Aorta (tissue), 5 donors: ENCODE data around the gene RND1. TPM values are rescaled to one million over a fixed set of nuclear protein-coding genes. Genes with fewer than 3 reads are reported as not detected.

Experiments
- ATAC-seq: fragments of 200-7000 bp; cut with Tn5 transposase; one replicate; pipeline ENCODE4 v1.9.1; 2022; ENCODE audit warnings: moderate library complexity; ENCODE audit not compliant: low FRiP score
- DNase-seq, 2 donors: peaks; one replicate each; pipeline ENCODE4 v3.0.0-alpha.2; 2020
- H3K27ac ChIP-seq, 2 donors: one replicate each; pipeline ENCODE4 v1.5.1; 2013; ENCODE audit warnings: low read length in 2 of 2, mild to moderate bottlenecking in 2 of 2, moderate library complexity in 2 of 2, control low read depth in 1 of 2, inconsistent platforms in 1 of 2, low read depth in 1 of 2
- H3K27me3 ChIP-seq, 2 donors: one replicate each; pipeline ENCODE4 v1.6.1; 2013; ENCODE audit warnings: control low read depth in 1 of 2, low read length in 1 of 2, mild to moderate bottlenecking in 1 of 2, moderate library complexity in 1 of 2; ENCODE audit not compliant: insufficient read depth in 2 of 2, control insufficient read depth in 1 of 2
- H3K36me3 ChIP-seq, 2 donors: one replicate each; pipeline ENCODE4 v1.6.1; 2013; ENCODE audit warnings: control low read depth in 1 of 2, low read length in 1 of 2, mild to moderate bottlenecking in 1 of 2; ENCODE audit not compliant: insufficient read depth in 2 of 2, control insufficient read depth in 1 of 2
- H3K4me1 ChIP-seq, 2 donors: one replicate each; pipeline ENCODE4 v1.6.1; 2013; ENCODE audit warnings: low read length in 2 of 2, control low read depth in 1 of 2, mild to moderate bottlenecking in 1 of 2, moderate library complexity in 1 of 2; ENCODE audit not compliant: insufficient read depth in 2 of 2, control insufficient read depth in 1 of 2
- H3K4me3 ChIP-seq, 2 donors: one replicate each; pipeline ENCODE4 v1.5.1; 2013; ENCODE audit warnings: low read length in 2 of 2, control low read depth in 1 of 2, mild to moderate bottlenecking in 1 of 2
- H3K9me3 ChIP-seq: one replicate; pipeline ENCODE4 v1.6.1; 2013; ENCODE audit warnings: mild to moderate bottlenecking, low read length; ENCODE audit not compliant: control insufficient read depth
- WGBS, 2 donors: extraction: QIAGEN DNeasy Blood & Tissue Kit; methylation state at CpG; one replicate each; pipeline ENCODE4 v1.1.7; 2013; 5-methylcytosine and 5-hydroxymethylcytosine counted together
- intact Hi-C, 2 donors: fragments of 100-400 bp; cut with DNase I; formaldehyde crosslinking; loops; one replicate each; pipeline versions ENCODE4 v1.14.2 to v1.15.0; 2022
- polyA plus RNA-seq, 2 donors: library from polyadenylated mRNA; stranded (reverse); fragments of 200-250 nt; gene quantifications; one replicate each; pipeline ENCODE4 v1.2.3, GENCODE V29; 2013
- total RNA-seq, 2 donors: library from RNA; stranded (reverse); fragmentation: NEBNext Ultra II Directional; extraction: Animal tissue kit (Norgen Biotek cat#: 25700); gene quantifications; one replicate each; pipeline ENCODE4 v1.2.1, GENCODE V29; 2021
- donor health status: healthy with polysubstance abuse.
- donor health status: Bipolar disorder and iron deficiency.
- donor health status: DM: no; HTN: no; CAD: no.
- donor health status: DM: no; HTN: no; CAD: no.
- donor health status: DM: yes; HTN: yes; CAD: no.

The RND1 gene
- total and polyA plus RNA-seq, 4 donors, result 0.56 to 3.7 (median 2.3) TPM

DNA sequence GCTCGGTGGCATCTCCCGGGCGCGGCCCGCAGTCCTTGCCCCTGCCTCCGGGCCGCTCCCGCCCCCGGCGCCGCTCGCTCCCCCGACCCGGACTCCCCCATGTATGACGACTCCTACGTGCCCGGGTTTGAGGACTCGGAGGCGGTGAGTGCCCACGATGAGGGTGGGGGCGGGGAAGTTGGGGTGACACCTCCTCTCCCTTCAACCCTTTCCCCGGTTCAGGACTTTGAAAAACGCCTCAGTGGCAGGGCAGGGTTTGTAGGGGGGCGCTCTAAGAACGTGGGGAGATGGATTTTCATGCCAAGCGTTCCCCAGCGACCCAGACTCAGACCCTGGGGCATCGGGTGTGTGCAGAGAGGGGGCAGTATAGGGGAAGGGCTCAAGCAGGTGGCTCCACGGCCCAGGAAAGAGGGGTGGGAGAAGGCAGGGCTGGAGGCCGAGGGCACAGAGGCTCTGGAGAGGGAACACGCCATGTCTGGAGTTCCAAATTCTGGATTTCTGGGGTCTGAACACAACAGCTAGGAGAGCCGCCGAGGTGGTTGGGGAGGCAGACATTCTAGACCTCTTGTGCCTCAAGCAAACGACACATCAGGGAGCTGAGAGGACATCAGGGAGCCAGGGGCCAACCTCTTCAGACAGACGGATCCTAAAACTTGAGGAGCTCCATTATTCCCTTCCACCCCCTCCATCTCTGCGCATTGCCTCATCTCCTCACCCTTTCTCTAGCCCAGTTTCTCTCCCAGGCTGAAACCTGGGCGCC is 46.7 kb downstream of the RND1 start:
- ATAC-seq (no peak), DNase-seq (peak in 1 of 2 donors; percentile 83)
- WGBS, 2 donors, result 16 to 18% methylated on average over 36 to 37 of the region's 37 CpGs
- intact Hi-C loops, result no loop called here
- Histone ChIP-seq H3K27me3 (no peaks in the 10 kb centered on the region), H3K4me1 (no peaks in the 10 kb centered on the region), H3K36me3 (no peaks in the 10 kb centered on the region), H3K27ac (no peak overlapping the region), H3K4me3 (peak overlapping the region; percentile 27 to 71), H3K9me3 (no peaks in the 10 kb centered on the region)

GRCh38 chr12:48817873-48818830 is 47.5 kb downstream of the RND1 start, which contains the start of gene CACNB3:
CACNB3 (plus strand) TSS chr12:48818496; CDS start chr12:48818930, 434 bp downstream.
- no peaks in the 10 kb centered on the region for H3K36me3 ChIP-seq
- DNase-seq (peak; percentile 84 to 90), ATAC-seq (peak; percentile 26)
- peak within 1 kb of the TSS; percentile 27 to 71 for H3K4me3 ChIP-seq
- H3K4me1 ChIP-seq, result no peaks in the 10 kb centered on the region
- intact Hi-C loops, result no loop called here
- WGBS, 2 donors, result 1% methylated on average over 67 to 79 of the region's 79 CpGs
- no peaks in the 10 kb centered on the region for H3K9me3 ChIP-seq
- no peaks in the 10 kb centered on the region for H3K27me3 ChIP-seq
- no peak within 1 kb of the TSS for H3K27ac ChIP-seq

- H3K27ac ChIP-seq, result no peak overlapping the region
Observed at GRCh38 chr12:48816143-48816854, 49.4 kb downstream of the RND1 start.

GRCh38 chr12:48815126-48816110 is 50.3 kb downstream of the RND1 start:
- WGBS, 2 donors, result 0 to 1% methylated on average over 45 to 54 of the region's 54 CpGs
- ATAC-seq, result peak; percentile 86
- Histone ChIP-seq H3K9me3 (no peaks in the 10 kb centered on the region), H3K4me3 (peak overlapping the region; percentile 67 to 71), H3K27me3 (no peaks in the 10 kb centered on the region), H3K36me3 (no peaks in the 10 kb centered on the region), H3K27ac (peak overlapping the region in 1 of 2 donors; percentile 87), H3K4me1 (no peaks in the 10 kb centered on the region)
- intact Hi-C loops, result no loop called here
- peak; percentile 89 to 92 for DNase-seq

More at GRCh38 chr12:48816143-48816854, 49.4 kb downstream of the RND1 start:
- H3K9me3 ChIP-seq, result no peaks in the 10 kb centered on the region
- H3K27me3 ChIP-seq, result no peaks in the 10 kb centered on the region
- 93 to 94% methylated on average over 3 of the region's 3 CpGs for WGBS, 2 donors
- ATAC-seq (no peak), DNase-seq (no peak)
- H3K4me1 ChIP-seq, result no peaks in the 10 kb centered on the region
- H3K36me3 ChIP-seq, result no peaks in the 10 kb centered on the region
- H3K4me3 ChIP-seq, result no peak overlapping the region
- intact Hi-C loops, result no loop called here

DNA sequence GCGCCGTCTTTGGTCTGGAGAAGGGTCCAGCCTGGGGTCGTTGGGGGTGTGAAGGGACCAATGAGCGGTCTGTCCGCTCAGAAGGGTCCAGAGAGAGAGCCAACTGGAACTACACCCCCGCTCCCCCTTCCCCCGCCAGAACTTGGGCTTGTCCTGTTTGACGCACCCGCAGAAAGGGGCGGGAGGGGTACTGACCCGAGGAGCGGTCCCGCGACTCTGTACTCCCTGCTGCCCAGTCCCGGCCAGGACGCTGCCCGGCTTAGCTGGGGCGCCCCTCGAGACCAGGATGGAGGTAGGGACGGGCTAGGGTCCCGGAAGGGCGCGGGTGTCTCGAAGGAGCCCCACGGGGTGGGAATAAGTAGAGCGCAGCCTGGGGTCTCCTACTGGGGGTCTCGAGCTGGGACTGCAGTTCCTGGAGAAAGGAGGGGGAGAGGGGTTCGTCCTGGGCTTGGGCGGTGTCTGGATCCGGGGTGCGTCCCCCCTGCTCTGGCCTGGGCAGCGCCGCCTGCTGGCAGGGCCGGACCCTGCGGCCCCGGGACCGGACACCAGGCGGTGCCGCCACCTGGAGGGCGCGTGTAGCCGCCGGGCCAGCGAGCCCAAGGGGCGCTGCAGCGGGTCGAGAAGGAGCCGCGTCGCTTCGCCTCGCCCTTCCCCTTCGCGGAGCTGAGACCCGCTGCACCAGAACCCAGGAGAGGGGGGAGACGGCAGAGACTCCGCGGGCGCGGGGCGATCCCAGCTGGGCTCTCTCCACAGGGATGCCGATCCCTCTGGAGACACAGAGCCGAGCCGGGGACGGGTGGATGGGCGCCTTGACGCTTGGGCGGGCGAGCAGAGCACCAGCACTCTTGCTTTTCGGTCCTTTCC is 51.2 kb downstream of the RND1 start:
- Histone ChIP-seq H3K27ac (peak overlapping the region in 1 of 2 donors; percentile 87), H3K36me3 (no peaks in the 10 kb centered on the region), H3K27me3 (no peaks in the 10 kb centered on the region), H3K4me1 (no peaks in the 10 kb centered on the region), H3K9me3 (no peaks in the 10 kb centered on the region), H3K4me3 (peak overlapping the region; percentile 67 to 71)
- WGBS, 2 donors, result 0 to 1% methylated on average over 61 to 70 of the region's 70 CpGs
- ATAC-seq (peak; percentile 94), DNase-seq (peak; percentile 90 to 95)
- intact Hi-C loops, result no loop called here

GRCh38 chr12:48813465-48814261 is 52.0 kb downstream of the RND1 start:
- ATAC-seq (no peak), DNase-seq (peak in 1 of 2 donors; percentile 57)
- Histone ChIP-seq H3K27me3 (no peaks in the 10 kb centered on the region), H3K9me3 (no peaks in the 10 kb centered on the region), H3K4me3 (no peak overlapping the region), H3K4me1 (no peaks in the 10 kb centered on the region), H3K36me3 (no peaks in the 10 kb centered on the region), H3K27ac (no peak overlapping the region)
- WGBS, 2 donors, result 13 to 20% methylated on average over 18 of the region's 18 CpGs
- intact Hi-C loops, result no loop called here

GRCh38 chr12:48812389-48812788 is 53.3 kb downstream of the RND1 start:
- H3K27ac ChIP-seq, result no peak overlapping the region
- no peaks in the 10 kb centered on the region for H3K27me3 ChIP-seq
- no peaks in the 10 kb centered on the region for H3K36me3 ChIP-seq
- 55 to 73% methylated on average over 2 of the region's 2 CpGs for WGBS, 2 donors
- H3K4me3 ChIP-seq, result no peak overlapping the region
- DNase-seq (no peak), ATAC-seq (no peak)
- no peaks in the 10 kb centered on the region for H3K9me3 ChIP-seq
- H3K4me1 ChIP-seq, result no peaks in the 10 kb centered on the region
- intact Hi-C loops, result no loop called here
